NCI-H2107 treated with DMSO at 0.1 percent for 48 hours (cell line): Measurements from ENCODE around the gene CENPF.

Source experiments
- DNase-seq: peaks from one replicate; lab custom pipeline; 2025; ENCODE audit not compliant: unreplicated experiment; lab: John Stamatoyannopoulos, UW

Gene CENPF

DNA sequence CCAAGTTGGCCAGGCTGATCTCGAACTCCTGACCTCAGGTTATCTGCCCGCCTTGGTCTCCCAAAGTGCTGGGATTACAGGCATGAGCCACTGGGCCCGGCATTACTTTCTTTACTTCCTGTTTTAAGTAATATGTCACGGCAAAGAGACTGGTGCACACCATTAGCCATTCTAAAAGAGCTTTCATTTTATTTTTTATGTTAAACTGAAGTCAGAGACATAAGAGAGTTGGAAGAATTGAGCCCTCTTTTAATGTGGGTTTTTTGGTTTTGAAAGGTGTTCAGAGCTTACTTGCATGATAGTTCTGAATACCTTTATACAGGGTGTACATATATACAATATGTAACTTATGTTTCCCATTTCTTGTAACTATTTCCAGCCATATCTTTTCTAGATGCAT, 14.3 kb downstream of the CENPF start:
- DNase-seq = no peak

DNA sequence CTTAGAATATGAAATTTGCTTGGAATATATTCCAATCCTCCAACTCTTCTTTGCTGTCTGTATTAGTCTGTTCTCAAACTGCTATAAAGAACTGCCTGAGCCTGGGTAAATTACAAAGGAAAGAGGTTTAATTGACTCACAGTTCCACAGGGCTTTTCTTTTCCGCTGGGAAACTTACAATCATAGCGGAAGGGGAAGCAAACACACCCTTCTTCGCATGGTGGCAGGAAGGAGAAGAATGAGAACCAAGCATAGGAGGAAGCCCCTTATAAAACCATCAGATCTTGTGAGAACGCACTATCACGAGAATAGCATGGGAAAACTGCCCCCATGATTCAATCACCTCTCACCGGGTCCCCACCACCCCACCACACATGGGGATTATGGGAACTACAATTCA, 14.8 kb downstream of the CENPF start:
- DNase-seq = no peak

DNA sequence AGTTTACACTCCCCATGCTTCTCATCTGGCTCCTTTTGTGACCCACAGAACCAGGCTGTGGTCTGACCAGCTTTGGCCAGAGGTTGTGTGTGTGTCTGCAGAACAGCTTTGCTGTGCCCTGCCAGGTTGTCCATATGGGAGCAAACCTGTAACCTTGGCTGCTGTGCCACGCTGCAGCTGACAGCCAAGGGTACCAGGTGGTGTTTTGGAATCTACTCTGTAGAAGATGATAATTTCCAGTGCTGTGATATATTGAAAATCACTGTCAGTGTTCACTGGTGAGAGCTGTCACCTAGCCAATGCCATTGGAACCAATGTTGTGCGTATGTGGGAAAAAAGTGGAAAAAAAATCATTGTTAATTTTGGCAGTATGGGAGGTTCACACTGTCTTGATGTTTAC, 18.2 kb downstream of the CENPF start:
- DNase-seq = no peak

DNA sequence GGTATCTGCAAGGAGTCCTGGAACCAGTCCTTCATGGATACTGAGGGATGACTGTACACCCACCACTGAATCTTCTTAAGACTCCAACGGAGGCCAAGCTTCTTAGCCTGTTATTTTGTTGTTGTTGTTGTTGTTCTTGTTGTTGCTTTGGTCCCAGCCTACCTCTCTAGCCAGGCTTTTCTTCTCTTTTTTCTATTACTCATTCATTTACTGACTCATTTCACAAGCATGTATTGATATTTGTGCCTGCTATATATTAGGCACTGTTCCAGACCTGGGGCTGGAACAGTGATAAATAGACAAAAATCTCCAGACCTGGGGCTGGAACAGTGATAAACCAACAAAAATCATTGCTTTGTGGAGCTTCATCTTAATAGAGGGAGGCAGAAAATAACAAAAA, 20.4 kb downstream of the CENPF start:
- DNase-seq = no peak

DNA sequence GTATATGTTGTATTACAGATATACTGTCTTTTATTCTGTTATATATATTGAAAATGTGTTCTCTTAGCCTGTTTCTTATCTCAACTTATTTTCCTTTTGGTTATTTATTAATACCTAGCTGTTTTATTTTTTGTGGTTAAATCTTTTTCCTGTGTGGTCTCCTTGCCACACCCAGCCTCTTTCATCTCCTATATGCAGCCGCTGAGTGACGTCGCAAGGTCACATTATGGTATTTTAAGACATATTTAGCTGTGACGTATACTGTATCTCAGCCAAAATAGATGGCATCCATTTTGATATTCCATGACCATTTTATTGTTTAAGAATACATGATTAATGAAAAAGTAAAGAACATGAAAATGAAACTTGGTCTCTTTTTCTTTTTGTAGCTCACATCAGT, 29.1 kb downstream of the CENPF start:
- no peak for DNase-seq

DNA sequence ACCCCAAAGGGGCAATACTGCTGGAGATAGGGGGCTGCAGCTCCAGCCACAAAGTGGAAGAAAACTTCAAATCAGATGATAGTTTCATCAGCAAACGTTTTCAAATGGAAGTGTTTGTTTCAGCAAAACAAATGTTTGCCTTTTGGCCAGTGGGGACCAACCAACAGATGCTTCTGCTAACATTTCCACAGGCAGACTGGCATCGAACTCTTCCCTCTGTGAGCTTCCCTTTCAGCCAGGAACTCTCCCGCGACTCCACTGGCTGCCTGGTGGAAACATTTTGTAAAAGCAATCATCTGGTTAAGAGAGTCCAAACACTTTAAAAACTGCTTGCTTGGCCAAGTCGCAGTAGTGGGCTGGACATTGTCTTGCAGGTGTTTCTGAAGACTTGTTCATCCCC, 30.7 kb downstream of the CENPF start:
- DNase-seq = no peak

DNA sequence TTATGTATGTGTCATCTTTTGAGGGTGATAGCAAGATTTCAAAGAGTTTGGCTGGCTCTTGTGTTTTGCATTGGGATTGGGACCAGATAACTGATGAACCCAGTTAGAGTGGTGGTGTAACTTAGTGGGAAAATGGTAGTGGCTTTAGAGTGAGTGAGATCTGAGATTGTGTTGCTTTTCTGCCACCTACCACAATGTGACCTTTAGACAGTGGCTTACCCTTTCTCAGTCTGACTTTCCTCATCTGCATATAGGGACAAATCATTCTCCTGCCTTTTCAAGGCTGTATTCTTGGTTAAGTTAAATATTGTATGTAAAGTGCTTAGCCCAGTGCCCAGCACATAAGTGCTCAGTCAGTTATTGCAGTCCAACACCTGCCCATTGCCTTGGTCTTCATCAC, 31.3 kb downstream of the CENPF start:
- DNase-seq = no peak

DNA sequence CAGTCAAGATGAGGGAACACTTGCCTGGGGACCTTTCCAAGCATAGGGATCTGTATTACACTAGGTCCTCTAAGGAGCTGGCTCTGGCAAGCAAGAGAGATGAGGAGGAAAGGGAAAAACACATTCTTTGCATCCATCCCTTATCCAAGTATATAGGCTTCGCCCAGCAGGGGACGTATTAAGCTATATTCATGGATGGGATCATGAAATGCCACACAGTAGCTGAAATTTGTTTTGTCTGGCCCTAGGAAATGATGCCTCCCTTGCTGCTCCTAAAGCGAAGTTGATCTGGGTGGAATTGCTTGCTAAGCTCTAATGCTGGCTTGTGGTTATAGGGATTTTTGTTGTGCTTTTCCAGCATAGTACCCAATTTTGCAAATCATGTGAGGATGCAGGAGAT, 32.1 kb downstream of the CENPF start:
- no peak for DNase-seq

DNA sequence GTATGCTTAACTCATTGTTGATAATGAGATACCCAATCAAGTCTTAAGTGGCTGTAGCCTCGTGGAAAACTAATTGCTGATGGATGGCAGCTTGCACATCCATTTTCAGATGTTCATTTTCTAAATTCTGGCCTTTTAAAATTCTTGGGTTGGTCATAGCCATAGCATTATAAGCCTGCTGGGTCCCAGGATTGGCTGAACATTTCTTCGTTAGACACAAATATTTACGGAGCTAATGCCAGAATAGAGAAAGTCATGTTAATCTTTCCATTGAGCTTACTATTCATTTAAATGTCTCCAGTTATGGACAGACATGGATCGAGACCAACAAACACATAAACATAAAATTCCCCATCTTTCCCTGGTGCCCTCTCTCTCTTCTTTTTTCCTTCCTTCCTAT, 32.5 kb downstream of the CENPF start:
- no peak for DNase-seq

DNA sequence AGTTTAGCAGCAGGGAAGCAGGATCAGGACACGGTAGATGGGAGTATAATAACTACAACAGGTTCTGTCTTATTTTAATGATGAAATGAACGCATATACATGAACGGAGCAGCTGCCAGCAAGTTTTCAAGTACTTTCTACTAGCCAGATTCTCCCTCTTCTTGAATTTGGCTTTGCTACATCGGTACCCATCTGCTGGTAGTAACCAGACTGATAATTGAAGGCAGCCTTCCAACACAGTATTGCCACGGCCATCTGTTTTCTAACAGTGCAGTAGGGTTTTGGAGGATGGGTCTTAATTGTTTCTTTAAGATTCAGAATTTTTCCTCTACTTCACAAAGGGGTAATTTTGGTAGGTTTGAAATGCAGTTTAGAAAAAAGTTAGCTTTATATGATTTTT, 33.4 kb downstream of the CENPF start:
- no peak for DNase-seq

DNA sequence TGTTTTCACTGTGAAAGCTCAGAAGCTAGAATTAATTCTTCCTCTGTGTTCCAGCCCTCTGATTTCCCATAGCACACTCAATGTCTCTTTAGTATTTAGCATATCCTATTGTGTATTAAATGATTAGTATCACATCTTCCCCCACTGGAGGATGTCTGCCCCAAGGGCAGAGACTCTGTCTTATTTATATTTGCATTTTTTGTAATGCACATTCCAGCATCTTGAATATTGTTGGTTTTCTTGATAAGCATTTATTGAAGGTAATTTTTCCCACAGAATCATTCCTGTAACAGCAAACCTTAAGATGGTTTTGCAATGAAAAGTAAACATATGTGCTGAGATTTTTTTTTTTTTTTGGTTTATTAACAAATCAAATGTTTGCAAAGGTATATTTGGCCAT, 34.1 kb downstream of the CENPF start:
- no peak for DNase-seq

DNA sequence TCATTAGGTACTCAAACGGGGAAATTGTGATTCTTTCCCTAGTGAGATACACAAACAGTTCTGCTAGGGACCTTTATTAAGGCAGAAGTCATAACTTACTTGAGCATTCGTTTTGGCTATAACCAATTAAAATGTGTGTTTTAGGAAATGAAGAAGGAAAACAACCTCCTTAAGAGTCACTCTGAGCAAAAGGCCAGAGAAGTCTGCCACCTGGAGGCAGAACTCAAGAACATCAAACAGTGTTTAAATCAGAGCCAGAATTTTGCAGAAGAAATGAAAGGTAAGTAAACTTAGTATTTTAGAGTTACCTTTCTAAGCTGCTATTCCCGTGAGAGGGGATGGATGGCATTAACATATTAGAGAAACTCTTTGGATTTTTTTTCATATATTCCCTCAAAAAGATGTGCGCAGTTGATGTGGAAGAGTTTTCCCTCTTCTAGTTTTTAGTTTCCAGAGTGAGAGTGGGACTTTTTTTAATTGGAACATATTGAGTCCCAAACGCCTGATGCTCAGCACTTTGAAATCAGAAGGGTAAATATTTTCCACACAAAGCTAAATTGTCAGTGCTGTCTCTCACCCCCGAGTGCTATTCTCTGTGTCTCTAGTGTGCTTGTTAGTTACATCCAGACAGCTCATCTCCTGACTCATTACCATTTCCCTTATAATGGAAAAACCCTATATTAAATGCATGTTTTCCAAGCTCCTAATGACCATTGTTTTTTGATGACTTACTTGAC, 34.9 kb downstream of the CENPF start:
- DNase-seq = no peak

DNA sequence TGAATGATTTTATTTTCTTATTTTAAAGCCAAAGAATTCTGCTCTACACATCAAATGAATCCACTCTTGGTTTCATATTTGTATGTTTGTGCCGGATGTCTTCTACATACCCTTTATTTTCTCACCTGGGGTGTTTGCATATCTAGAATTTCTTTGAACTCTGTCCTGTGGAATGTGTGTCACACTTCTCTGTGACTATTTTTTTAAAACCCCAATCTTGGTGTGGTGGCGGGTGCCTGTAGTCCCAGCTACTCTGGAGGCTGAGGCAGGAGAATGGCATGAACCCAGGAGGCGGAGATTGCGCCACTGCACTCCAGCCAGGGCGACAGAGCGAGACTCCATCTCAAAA, 35.4 kb downstream of the CENPF start:
- DNase-seq = no peak

DNA sequence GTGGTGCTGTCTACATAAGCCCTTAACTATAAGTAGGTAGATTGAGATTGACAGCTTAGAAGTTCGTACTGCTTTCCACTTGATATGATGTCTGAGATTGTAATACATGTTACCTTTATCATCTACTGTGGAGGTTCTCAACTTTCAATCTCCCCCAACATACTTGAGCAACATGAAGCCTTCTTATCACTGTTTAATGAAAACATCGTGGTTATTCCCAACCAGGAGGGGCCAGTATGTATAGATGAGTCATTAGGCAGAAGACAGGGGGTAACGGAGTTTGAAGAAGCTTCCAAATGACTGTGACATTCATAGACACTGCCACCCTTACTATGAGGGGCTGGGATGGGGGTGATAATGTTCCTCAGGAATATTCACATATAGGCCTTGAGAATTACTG, 36.0 kb downstream of the CENPF start:
- DNase-seq = no peak

DNA sequence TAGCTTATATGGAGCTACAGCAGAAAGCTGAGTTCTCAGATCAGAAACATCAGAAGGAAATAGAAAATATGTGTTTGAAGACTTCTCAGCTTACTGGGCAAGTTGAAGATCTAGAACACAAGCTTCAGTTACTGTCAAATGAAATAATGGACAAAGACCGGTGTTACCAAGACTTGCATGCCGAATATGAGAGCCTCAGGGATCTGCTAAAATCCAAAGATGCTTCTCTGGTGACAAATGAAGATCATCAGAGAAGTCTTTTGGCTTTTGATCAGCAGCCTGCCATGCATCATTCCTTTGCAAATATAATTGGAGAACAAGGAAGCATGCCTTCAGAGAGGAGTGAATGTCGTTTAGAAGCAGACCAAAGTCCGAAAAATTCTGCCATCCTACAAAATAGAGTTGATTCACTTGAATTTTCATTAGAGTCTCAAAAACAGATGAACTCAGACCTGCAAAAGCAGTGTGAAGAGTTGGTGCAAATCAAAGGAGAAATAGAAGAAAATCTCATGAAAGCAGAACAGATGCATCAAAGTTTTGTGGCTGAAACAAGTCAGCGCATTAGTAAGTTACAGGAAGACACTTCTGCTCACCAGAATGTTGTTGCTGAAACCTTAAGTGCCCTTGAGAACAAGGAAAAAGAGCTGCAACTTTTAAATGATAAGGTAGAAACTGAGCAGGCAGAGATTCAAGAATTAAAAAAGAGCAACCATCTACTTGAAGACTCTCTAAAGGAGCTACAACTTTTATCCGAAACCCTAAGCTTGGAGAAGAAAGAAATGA, 37.6 kb downstream of the CENPF start:
- DNase-seq = no peak

DNA sequence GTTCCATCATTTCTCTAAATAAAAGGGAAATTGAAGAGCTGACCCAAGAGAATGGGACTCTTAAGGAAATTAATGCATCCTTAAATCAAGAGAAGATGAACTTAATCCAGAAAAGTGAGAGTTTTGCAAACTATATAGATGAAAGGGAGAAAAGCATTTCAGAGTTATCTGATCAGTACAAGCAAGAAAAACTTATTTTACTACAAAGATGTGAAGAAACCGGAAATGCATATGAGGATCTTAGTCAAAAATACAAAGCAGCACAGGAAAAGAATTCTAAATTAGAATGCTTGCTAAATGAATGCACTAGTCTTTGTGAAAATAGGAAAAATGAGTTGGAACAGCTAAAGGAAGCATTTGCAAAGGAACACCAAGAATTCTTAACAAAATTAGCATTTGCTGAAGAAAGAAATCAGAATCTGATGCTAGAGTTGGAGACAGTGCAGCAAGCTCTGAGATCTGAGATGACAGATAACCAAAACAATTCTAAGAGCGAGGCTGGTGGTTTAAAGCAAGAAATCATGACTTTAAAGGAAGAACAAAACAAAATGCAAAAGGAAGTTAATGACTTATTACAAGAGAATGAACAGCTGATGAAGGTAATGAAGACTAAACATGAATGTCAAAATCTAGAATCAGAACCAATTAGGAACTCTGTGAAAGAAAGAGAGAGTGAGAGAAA, 38.4 kb downstream of the CENPF start:
- DNase-seq = no peak

DNA sequence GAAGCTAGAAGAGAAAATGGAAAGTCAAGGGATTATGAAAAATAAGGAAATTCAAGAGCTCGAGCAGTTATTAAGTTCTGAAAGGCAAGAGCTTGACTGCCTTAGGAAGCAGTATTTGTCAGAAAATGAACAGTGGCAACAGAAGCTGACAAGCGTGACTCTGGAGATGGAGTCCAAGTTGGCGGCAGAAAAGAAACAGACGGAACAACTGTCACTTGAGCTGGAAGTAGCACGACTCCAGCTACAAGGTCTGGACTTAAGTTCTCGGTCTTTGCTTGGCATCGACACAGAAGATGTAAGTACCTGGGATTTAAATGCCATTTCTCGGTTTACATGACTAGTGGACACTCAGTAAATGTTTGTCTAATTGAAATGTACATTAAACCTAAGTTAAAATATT, 40.0 kb downstream of the CENPF start:
- no peak for DNase-seq

DNA sequence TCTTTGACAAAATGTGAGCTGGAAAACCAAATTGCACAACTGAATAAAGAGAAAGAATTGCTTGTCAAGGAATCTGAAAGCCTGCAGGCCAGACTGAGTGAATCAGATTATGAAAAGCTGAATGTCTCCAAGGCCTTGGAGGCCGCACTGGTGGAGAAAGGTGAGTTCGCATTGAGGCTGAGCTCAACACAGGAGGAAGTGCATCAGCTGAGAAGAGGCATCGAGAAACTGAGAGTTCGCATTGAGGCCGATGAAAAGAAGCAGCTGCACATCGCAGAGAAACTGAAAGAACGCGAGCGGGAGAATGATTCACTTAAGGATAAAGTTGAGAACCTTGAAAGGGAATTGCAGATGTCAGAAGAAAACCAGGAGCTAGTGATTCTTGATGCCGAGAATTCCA, 42.7 kb downstream of the CENPF start:
- no peak for DNase-seq

DNA sequence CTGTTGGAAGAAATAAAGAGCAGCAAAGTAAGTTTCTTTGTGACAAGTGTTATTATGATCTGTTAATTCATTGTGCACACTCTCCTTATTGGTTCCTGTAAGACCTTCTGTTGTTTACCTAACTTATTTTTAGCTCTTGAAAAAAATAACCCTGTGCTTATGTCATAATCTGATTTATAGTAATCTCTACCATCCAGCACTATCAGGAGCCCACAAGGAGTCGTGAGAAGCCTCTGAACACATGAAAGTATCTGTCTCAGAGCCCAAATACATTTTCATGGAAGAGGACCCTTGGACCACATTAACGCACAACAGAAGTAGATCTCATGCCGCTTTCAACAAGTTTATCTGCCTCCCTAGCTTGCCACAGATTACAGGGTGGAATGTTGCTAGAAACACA, 45.8 kb downstream of the CENPF start:
- DNase-seq = no peak

DNA sequence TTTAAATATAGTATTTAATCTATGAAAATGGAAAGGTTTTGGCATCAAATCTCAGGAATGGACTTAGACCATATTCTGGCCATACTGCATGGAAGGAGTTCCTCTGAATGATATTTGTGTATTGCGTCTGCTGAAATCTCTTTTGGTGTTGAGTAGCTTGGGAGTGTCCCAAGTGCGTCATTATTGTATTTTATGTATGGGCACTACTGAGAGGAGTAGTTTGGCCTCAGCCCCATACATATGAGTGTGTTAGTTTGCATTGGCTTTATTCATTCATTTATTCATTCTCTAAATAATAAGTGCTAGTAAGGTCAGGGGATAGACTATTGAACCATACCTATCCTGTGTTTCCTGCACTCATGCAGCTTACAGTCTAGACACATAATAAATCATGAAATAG, 46.6 kb downstream of the CENPF start:
- no peak for DNase-seq

DNA sequence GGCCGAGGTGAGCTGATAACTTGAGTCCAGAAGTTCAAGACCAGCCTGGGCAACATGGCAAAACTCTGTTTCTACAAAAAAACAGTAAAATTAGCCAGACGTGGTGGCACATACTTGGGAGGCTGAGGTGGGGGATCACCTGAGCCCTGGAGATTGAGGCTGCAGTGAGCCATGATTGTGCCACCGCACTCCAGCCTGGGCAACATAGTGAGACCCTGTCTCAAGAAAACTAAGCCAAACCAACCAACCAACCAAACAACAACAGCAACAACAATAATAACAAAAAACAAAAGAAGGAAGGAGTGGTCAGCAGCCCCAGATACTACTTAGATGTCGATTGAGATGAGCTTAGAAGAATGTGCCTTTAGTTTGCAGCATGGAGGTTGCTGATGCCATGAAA, 47.7 kb downstream of the CENPF start:
- DNase-seq = no peak

DNA sequence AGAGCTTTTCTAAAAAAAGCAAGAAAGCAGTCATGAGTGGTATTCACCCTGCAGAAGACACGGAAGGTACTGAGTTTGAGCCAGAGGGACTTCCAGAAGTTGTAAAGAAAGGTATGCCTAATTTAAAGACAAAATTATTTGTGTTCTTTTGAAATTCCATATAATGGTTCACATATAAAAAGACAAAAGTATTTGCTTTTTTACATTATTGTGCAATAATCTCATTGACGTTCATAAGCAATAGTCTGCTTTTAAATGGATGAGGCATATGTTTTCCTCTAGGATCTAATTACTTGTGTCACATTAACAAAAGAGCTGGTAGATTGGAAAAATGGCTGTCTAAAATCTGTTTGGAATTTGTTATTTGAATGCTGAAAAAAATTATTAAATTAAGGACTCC, 54.3 kb downstream of the CENPF start:
- DNase-seq = no peak
